GM12801 (cell line): ENCODE results near the gene DYNC1I1.

ENCODE experiments used
- CTCF ChIP-seq: IDR thresholded peaks from one replicate; pipeline ENCODE4 v1.5.1; 2011; ENCODE audit warnings: control low read depth; ENCODE audit not compliant: insufficient read length; ENCODE audit errors: extremely low read depth

DYNC1I1 gene

DNA sequence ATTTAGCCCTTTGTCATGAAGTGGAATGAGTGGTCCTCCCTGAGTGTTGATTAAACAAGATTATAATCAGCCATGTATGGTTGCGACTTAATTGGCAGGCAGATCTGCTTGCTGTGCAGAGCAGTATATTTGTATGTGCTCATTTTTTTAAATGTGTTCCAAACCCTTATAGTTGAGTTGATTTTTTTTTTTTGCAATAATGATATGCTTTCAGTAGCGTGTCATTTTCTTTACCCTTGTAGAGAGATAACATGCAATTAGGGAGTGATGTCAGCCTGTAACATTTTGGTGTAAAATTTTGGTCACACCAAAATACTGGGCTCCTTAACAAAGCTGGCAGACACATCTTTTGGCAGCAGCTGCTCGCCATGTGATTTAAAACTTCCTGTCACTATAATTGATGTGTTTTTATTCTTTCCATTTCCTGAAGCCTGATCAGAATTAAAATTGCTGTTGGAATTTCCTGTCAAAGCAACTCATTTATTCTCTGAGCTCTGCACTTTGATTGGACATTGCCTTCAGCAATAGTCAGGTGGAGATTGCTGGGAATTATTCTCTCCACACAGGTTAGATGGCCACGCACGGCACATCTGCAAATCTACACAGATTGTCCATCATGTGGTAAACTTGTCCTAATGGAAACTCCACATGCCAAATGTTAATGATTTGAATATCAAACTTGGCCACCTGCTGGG lies 125.3 kb downstream of the DYNC1I1 start:
- TF ChIP-seq CTCF = no peak

GRCh38 chr7:95899919-95900513 lies 127.7 kb downstream of the DYNC1I1 start:
- TF ChIP-seq CTCF = no peak

DNA sequence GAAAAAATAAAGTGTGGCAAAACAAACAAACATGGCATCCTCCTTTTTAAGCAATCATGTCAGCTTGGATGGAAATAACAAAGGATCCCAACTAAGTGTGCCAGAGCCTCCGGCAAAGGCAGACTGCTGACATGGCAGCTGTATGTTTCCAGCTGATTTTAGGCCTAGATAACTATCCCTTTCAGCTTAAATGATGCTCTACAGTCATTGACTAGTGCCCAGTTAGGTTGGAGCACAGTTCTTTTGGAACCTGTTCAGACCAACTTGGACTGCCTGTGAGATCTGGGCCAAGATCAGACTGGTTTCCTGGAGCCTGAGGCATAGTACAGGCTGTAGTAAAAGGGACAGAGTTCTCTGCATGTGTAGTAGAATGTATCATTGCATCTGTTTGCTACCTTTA lies 128.7 kb downstream of the DYNC1I1 start:
- no peak for TF ChIP-seq CTCF

GRCh38 chr7:95904099-95904498 lies 131.7 kb downstream of the DYNC1I1 start:
- no peak for TF ChIP-seq CTCF

DNA sequence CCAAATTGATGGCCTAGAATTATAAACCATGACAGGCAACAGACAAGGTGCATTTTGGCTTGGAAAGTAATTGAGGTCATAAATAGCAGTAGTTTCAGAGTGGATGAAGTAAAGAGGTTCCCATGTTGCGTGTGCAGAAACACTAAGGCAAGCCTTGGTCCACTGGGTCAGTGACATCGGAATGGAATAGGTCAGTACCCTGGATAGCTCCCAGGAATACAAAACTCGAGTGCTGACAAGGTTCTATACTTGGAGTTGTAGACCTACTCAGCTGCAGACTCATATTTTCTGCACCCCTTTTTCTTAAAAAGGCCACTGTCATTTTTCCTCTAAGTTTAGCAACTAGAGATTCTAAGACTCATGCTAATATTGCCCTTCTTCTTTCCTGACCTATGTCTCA lies 132.8 kb downstream of the DYNC1I1 start:
- no peak for TF ChIP-seq CTCF

DNA sequence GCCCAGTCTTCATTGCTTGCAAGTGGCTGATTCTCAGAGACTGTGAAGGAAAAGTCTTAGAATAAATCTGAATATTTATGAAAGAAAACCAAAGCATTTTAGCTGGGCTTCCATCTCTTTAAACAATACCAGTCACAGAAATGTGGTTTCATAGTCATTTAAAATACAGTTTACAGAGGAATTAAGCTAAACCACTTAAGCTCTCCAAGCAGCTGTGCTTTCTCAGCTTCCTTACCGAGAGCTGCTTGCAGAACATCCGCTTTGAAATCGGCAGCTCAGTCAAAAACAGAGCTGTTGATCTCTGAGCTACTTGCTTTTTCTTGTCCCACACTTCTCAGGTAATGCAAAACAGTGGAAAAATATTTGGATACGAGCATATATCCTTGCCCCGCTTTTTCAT lies 134.5 kb downstream of the DYNC1I1 start:
- no peak for TF ChIP-seq CTCF

DNA sequence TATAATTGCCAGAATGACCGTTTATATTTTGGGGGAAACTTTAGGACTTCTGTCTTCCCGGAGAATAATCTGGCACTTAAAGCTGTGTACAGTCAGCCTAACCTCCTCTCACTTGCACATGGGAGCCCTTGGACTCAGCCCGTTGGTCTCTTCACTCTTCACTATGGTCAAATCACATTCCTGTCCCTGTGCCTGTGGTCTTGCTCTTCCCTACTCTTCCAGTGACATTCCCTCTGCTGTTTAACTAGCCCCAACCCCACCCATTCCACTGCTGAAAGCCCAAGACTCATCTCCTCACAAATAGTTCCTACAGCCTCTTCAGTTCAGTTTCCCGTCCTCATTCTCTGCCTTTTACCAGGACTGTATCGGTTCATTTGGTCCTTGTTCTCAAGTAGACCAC lies 135.0 kb downstream of the DYNC1I1 start:
- no peak for TF ChIP-seq CTCF
